HG03469 (cell line): ENCODE measurements around the gene DAO.
"Not testable (repeated sequence)": the region's sequence is repeated elsewhere in the genome, so short reads cannot be mapped to it uniquely, and the experiment has no call there.

Experiments used
- ATAC-seq: cut with Tn5 transposase; IDR thresholded peaks from one replicate; pipeline ENCODE4 v1.9.1; 2021; ENCODE audit warnings: mild to moderate bottlenecking, moderate library complexity, moderate number of reproducible peaks; ENCODE audit not compliant: unreplicated experiment

Gene DAO

GRCh38 chr12:108879615-108880254 is at the start of gene DAO:
TSS of gene DAO (plus strand) at chr12:108880092. CDS start at chr12:108885007, 4,915 bp downstream.
- no peak for ATAC-seq

GRCh38 chr12:108831309-108831991 is 48.4 kb upstream of the DAO start:
- ATAC-seq: no peak

- no peak for ATAC-seq
Measured at GRCh38 chr12:108832208-108832607, 47.7 kb upstream of the DAO start.

GRCh38 chr12:108832730-108833354 is 47.0 kb upstream of the DAO start:
- no peak for ATAC-seq

DNA sequence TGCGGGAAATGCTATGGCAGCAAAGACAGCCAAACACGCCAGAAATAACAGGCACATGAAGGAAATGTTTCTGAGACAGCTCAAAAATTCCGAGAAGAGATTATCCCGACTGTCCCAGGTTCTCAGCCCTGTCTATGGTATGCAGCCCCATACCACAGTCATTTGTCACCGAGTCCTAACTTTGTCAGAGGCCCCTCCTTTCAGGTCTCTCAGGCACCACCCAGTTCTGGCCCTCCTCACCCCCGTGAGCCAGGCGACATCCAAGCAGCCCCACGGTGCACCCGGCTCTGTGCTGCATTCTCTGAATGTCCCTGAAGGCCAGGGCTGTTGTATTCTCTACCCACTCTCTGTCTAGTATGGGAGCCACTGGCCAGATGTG is 46.5 kb upstream of the DAO start:
- no peak for ATAC-seq

GRCh38 chr12:108833757-108834472 is 46.0 kb upstream of the DAO start:
- ATAC-seq: no peak

DNA sequence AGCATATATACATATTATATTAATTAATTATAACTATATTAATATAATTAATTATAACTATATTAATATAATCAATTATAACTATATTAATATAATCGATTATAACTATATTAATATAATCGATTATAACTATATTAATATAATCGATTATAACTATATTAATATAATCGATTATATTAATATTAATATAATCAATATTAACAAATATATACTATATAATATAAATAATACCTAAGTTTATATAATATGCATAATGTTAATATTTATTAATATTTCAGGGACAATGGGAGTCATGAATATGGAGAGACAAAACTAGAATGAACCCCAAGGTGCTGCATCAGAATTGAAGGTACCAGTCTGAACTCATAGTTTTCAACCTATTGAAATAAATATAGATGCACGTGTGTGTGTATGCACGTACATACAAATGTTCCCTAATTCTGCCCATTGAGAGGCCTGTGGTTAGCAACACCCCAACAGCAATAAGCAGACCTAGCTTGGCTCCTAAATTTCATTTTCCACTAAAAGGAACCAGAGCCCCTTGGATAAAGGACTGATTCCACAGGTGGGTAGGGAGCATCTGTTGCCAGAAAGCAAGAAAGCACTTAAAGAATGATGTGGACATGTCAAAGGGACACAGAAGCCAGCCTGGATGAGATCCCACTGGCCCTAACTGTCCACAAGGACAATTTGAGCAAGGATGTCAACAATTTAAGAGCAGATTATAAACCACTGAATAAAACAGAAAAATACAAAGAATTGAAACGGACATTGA is 43.8 kb upstream of the DAO start:
- ATAC-seq: no peak

- ATAC-seq: no peak
Measured at GRCh38 chr12:108837239-108837638, 42.7 kb upstream of the DAO start.

DNA sequence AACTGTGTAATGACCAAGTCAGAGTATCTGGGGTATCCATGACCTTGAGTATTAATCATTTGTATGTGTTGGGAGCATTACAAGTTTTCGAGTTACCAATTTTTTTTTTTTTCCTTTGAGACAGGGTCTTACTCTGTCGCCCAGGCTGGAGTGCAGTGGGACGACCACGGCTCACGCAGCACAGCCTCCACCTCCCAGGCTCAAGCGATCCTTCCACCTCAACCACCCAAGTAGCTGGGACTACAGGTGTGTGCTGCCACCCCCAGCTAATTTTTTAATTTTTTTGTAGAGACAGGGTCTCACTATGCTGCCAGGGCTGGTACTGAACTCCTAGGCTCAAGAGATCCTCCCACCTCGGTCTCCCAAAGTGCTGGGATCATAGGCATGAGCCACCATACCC is 42.2 kb upstream of the DAO start:
- no peak for ATAC-seq

DNA sequence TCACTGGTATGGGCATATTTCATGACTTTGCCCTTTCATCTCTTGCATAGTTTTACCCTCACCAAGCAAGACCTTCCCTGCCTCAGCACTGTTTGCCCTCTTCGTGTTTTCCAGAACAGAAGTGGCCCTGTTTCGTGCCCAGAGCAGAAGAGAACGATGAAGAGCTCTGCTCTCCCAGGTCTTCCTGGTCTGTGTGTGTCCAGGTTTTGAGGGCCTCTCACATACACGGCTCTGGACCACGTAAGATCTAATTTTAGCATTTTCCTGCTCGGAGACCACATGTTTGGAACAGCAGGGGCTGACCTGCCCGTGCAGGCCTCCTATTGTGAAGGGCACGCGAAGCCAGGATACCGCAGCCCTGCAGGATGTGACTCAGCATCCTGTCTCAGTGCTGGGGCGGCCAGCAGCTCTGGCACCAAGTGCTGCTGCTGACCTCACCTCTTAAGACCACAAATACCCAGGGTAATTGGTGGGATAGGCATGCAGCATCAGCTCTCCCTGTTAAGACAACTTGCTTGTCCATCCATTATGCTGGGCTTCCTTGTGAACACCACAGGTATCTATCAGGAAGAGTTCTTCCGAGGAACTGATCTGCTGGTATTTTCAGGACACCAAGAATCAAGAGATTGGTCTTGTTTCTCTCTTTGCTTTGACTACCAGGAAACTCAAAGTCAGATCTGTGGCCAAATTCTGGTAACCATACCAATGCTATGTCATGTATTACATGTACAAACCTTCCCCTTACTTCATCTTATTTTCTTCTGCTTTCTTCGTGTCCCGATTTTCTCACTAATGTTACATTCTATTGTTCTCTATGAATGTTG is 41.5 kb upstream of the DAO start:
- ATAC-seq: peak; percentile 88

DNA sequence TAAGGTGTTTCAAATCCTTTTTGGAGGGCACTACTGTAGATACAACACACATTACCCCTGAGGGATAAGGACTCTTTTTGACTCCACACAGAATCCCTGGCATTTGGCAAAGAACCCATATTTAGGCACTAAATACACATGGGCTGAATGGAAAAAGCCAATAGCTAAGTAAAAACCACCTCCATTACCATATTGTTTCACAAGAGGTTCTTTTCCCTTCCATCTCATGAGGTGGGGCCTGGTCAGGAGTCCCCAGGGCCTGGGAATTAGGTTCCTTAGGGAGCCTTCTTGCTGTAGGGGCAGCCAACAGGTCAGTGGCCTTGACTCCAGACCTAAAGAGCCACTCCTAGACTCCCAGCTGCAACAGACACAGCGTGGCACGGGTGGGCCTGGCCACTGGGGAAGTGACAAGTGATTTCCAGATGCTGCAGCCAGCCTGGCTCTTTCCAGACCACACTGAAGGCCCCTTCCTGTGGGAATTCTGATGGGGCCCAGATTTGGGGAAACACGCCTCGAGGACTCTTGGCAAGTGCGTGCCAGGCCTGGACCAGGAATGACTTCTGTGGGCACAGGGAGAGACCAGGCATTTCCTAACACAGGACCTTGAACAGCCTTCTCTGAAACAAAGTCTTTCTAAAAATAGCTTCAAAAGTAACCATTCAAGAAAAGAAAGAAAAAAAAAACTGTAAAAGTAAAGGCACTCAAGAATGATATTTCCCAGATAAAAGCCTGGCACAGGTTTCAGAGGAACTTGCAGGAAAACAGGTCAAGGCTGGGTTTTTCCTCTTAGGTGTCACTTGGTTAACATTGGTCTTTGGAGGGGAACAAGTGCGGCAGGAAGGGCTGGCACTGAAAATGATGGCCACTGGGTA is 40.6 kb upstream of the DAO start:
- no peak for ATAC-seq

DNA sequence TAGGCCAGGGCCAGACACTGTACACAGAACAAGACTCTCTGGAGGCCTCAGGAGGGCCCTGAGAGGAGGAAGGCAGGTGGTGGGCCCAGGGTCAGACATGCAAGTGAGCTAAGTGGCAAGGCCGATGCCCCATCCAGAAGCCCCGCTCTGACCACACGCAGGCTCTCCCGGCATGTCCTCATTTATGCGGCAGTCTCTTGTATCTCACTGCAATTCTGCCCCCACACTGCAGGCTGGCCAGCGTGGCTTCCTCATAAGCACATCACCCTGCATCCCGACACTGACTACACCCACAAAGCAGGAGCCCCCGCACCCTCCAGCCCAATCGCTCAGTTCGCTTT is 40.0 kb upstream of the DAO start:
- no peak for ATAC-seq

- no peak for ATAC-seq
Measured at GRCh38 chr12:108840605-108841332, 39.1 kb upstream of the DAO start.

DNA sequence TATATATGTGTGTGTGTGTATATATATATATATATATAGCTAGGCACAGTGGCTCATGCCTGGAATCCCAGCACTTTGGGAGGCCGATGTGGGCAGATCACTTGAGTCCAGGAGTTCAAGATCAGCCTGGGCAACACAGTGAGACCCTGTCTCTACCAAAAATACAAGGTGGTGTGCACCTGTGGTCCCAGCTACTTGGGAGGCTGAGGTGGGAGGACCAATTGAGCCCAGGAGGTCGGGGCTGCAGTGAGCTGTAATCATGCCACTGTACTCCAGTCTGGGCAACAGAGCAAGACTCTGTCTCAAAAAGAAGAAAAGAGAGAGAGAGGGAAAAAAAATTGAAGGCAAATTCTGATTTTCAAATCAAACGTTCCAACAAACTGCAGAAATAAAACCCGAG is 38.1 kb upstream of the DAO start:
- ATAC-seq: not testable (repeated sequence)

- ATAC-seq: no peak
Measured at GRCh38 chr12:108842361-108842760, 37.5 kb upstream of the DAO start.

GRCh38 chr12:108843187-108843586 is 36.7 kb upstream of the DAO start:
- no peak for ATAC-seq

- ATAC-seq: no peak
Measured at GRCh38 chr12:108845696-108846095, 34.2 kb upstream of the DAO start.

- no peak for ATAC-seq
Measured at GRCh38 chr12:108846290-108846701, 33.6 kb upstream of the DAO start.

DNA sequence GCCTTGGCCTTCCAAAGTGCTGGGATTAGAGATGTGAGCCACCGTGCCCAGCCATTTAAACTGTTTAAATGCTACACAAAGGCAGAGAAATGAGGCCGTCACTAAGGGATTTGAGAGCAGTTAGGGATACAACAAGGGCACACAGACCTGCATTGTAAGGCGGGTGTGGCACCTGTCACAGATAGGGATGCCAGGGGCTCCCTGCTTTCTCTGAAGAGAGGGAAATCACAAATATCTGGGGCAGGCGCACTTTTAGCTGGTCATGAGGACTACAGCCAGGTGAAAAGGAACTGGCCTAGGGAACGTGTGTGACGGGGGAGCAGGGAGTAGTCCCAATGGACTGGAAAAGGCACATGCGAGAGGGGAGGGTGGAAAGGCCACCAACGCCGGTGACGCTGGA is 32.2 kb upstream of the DAO start:
- ATAC-seq: no peak
